ENCODE results near the gene CACNA1S. TPM values are rescaled to one million over a fixed set of nuclear protein-coding genes. Genes with fewer than 3 reads are reported as not detected.

Gene CACNA1S
- total and polyA plus RNA-seq, 2 experiments from 2014 or later = not detected

DNA sequence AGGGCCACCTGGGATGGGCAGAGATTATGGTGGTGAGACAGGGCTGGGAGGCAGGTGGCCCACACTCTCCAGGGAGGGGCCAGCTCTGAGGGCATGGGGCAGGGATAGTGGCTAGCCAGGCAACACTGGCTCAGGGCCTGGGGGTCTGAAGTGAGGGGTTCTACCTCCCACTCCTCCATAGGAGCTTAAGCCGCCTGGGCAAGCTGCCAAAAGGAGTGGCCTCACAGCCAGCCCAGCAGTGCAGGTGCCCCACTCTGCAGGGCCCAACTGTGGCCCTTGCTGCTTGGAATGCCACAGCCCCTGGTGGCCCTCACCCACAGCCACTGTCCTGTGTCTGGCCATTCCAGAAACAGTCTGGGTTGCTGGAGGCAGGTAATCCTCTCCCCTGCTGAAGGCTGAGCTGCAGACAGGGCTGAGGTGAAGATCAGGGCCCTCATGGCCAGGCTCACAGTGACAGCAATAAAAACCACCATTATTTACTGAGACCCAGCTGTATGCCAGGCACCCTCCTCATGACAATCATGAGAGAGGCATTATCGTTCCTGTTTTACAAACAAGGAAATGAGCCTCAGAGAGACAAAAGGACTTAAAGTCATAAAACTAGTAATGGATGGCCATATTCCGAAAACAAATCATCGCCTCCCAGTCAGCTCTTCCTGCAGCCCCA is 119.7 kb downstream of the CACNA1S start:
- Histone ChIP-seq H4K20me1 (ENCODE audit: insufficient read depth) (no peaks in the 10 kb centered on the region), H3K4me2 (ENCODE audit: unreplicated experiment) (no peak overlapping the region), H3K9ac (no peak overlapping the region), H3K79me2 (ENCODE audit: insufficient read depth) (no peaks in the 10 kb centered on the region), H3K27me3 (replicated peaks; ENCODE audit: insufficient read depth) (no peaks in the 10 kb centered on the region), H3K36me3 (ENCODE audit: low read depth) (no peaks in the 10 kb centered on the region), H3K9me3 (ENCODE audit: low read depth) (no peaks in the 10 kb centered on the region), H3K4me3 (no peak overlapping the region), H3F3A (ENCODE audit: insufficient read depth) (no peaks in the 10 kb centered on the region), H3K9me2 (ENCODE audit: insufficient read depth) (no peaks in the 10 kb centered on the region), H3K4me1 (ENCODE audit: insufficient read depth) (no peaks in the 10 kb centered on the region), H3K27ac (no peak overlapping the region), H2AFZ (no peak overlapping the region)
- in situ Hi-C loops (cut with MboI) = no loop called here
- TF ChIP-seq EZH2 (IDR thresholded peaks at IDR 0.05; ENCODE audit: insufficient read depth, poor library complexity, severe bottlenecking) (no peak), EZH2phosphoT487 (IDR thresholded peaks at IDR 0.05; ENCODE audit: insufficient read depth, low read depth) (no peak)
- WGBS, 2 experiments (ENCODE audit: low coverage in 1 of 2, low lambda C conversion rate in 2 of 2, missing lambda C conversion rate in 2 of 2) = 39 to 48% methylated on average over 4 of the region's 4 CpGs
- DNase-seq = no peak

DNA sequence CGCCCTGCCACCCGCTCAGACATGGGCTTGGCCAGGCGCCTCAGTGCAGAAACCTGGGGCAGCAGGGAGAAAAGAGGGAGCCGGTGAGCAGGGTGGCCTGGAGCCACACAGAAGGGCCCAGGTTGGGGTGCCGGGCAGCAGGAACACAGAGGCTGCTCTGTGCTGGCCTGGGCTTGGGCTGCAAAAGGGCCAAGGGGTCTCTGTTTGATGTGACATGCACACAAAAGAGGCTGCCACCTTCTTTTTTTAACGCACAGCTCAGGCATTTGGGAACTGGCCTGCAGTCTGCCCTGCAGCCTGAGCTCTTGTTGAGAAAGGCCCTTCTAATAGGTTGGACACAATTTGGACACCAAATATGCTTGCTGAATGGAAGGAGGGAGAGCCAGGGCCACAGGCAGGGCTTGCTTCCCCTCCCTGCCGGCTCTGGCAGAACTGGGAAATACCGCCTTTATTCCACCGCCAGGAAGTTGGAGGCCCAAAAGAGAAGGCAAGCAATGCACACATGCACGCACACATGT is 121.1 kb downstream of the CACNA1S start:
- H3K9me3 ChIP-seq (ENCODE audit: low read depth) = no peaks in the 10 kb centered on the region
- WGBS, 2 experiments (ENCODE audit: low coverage in 1 of 2, low lambda C conversion rate in 2 of 2, missing lambda C conversion rate in 2 of 2) = 41 to 43% methylated on average over 9 to 10 of the region's 10 CpGs
- H4K20me1 ChIP-seq (ENCODE audit: insufficient read depth) = no peaks in the 10 kb centered on the region
- H3K79me2 ChIP-seq (ENCODE audit: insufficient read depth) = no peaks in the 10 kb centered on the region
- H3F3A ChIP-seq (ENCODE audit: insufficient read depth) = no peaks in the 10 kb centered on the region
- H2AFZ ChIP-seq = no peak overlapping the region
- H3K27me3 ChIP-seq (replicated peaks; ENCODE audit: insufficient read depth) = no peaks in the 10 kb centered on the region; the same call in 1 of the 2 replicates
- no peaks in the 10 kb centered on the region for H3K36me3 ChIP-seq (ENCODE audit: low read depth)
- no peak overlapping the region for H3K9ac ChIP-seq
- no peak for DNase-seq
- no peaks in the 10 kb centered on the region for H3K9me2 ChIP-seq (ENCODE audit: insufficient read depth)
- no peak overlapping the region for H3K4me3 ChIP-seq
- no peak overlapping the region for H3K27ac ChIP-seq
- in situ Hi-C loops (cut with MboI) = no loop called here
- H3K4me1 ChIP-seq (ENCODE audit: insufficient read depth) = no peaks in the 10 kb centered on the region
- H3K4me2 ChIP-seq (ENCODE audit: unreplicated experiment) = no peak overlapping the region
- no peak for TF ChIP-seq EZH2phosphoT487 (IDR thresholded peaks at IDR 0.05; ENCODE audit: insufficient read depth, low read depth)
- TF ChIP-seq EZH2 (IDR thresholded peaks at IDR 0.05; ENCODE audit: insufficient read depth, poor library complexity, severe bottlenecking) = no peak

DNA sequence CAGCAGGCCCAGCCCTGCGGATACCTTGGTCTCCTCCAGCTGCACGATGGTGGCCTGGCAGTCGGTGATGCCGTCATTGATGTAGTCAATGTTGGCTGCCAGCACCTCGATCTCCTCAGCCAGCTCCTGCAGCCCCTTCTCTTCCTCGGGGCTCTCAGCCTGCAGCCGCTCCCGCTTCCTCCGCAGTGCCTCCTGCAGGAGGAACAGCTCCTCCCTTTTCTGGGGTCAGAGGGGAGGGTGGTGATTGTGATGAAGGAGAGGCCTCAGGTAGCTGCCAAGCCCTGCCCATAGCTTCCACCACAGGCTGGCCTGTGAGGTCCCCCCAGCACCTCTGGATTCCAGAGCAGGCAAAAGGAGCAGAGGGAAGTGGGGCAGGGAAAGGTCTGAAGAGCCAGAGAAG is 122.1 kb downstream of the CACNA1S start:
- Histone ChIP-seq H3K27me3 (replicated peaks; ENCODE audit: insufficient read depth) (no peaks in the 10 kb centered on the region; the same call in 1 of the 2 replicates), H3K9me2 (ENCODE audit: insufficient read depth) (no peaks in the 10 kb centered on the region), H3K9ac (no peak overlapping the region), H3K27ac (no peak overlapping the region), H3K79me2 (ENCODE audit: insufficient read depth) (no peaks in the 10 kb centered on the region), H3K4me3 (no peak overlapping the region), H4K20me1 (ENCODE audit: insufficient read depth) (no peaks in the 10 kb centered on the region), H3K4me2 (ENCODE audit: unreplicated experiment) (no peak overlapping the region), H3F3A (ENCODE audit: insufficient read depth) (no peaks in the 10 kb centered on the region), H3K36me3 (ENCODE audit: low read depth) (no peaks in the 10 kb centered on the region), H2AFZ (no peak overlapping the region), H3K4me1 (ENCODE audit: insufficient read depth) (no peaks in the 10 kb centered on the region), H3K9me3 (ENCODE audit: low read depth) (no peaks in the 10 kb centered on the region)
- WGBS, 2 experiments (ENCODE audit: low coverage in 1 of 2, low lambda C conversion rate in 2 of 2, missing lambda C conversion rate in 2 of 2) = 88 to 93% methylated on average over 9 of the region's 9 CpGs
- DNase-seq = no peak
- in situ Hi-C loops (cut with MboI) = no loop called here
- no peak for TF ChIP-seq EZH2 (IDR thresholded peaks at IDR 0.05; ENCODE audit: insufficient read depth, poor library complexity, severe bottlenecking)
- no peak for TF ChIP-seq EZH2phosphoT487 (IDR thresholded peaks at IDR 0.05; ENCODE audit: insufficient read depth, low read depth)

Other genes with a start within 250 kb of the CACNA1S start
- not detected in 2 replicates for gene GPR25, start 239.4 kb downstream of the CACNA1S start, total RNA-seq (2014; rRNA removed; shearing (Covaris generic))
- gene GPR25, start 239.4 kb downstream of the CACNA1S start, polyA plus RNA-seq (2016; fragmentation: Nextera tagmentation; extraction: Ambion mirVana) = not detected in 2 replicates
- not detected in 2 replicates for gene INAVA, start 217.5 kb downstream of the CACNA1S start, total RNA-seq (2014; rRNA removed; shearing (Covaris generic))
- not detected in 2 replicates for gene INAVA, start 217.5 kb downstream of the CACNA1S start, polyA plus RNA-seq (2016; fragmentation: Nextera tagmentation; extraction: Ambion mirVana)
- gene KIF21B, start 88.7 kb downstream of the CACNA1S start, total RNA-seq (2014; rRNA removed; shearing (Covaris generic)) = under 0.01 TPM in 1 of 2 replicates, not detected in the other
- gene KIF21B, start 88.7 kb downstream of the CACNA1S start, polyA plus RNA-seq (2016; fragmentation: Nextera tagmentation; extraction: Ambion mirVana) = 0.03 and 0.04 TPM in 2 replicates
- gene ASCL5, start 14.8 kb upstream of the CACNA1S start, total RNA-seq (2014; rRNA removed; shearing (Covaris generic)) = not detected in 2 replicates
- gene ASCL5, start 14.8 kb upstream of the CACNA1S start, polyA plus RNA-seq (2016; fragmentation: Nextera tagmentation; extraction: Ambion mirVana) = not detected in 2 replicates
- gene TMEM9, start 42.0 kb upstream of the CACNA1S start, total RNA-seq (2014; rRNA removed; shearing (Covaris generic)) = 77.9 and 81.0 TPM in 2 replicates
- 70.3 and 76.8 TPM in 2 replicates for gene TMEM9, start 42.0 kb upstream of the CACNA1S start, polyA plus RNA-seq (2016; fragmentation: Nextera tagmentation; extraction: Ambion mirVana)
- not detected in 2 replicates for gene IGFN1, start 78.4 kb upstream of the CACNA1S start, total RNA-seq (2014; rRNA removed; shearing (Covaris generic))
- gene IGFN1, start 78.4 kb upstream of the CACNA1S start, polyA plus RNA-seq (2016; fragmentation: Nextera tagmentation; extraction: Ambion mirVana) = not detected in 2 replicates
- 0.13 and 0.43 TPM in 2 replicates for gene PKP1, start 171.1 kb upstream of the CACNA1S start, total RNA-seq (2014; rRNA removed; shearing (Covaris generic))
- gene PKP1, start 171.1 kb upstream of the CACNA1S start, polyA plus RNA-seq (2016; fragmentation: Nextera tagmentation; extraction: Ambion mirVana) = 0.06 and 0.15 TPM in 2 replicates

All from GM23248 (cell line).